ENCODE data around the gene ACSS2. TPM values are rescaled to one million over a fixed set of nuclear protein-coding genes. Genes with fewer than 3 reads are reported as not detected.

The ACSS2 gene
- total RNA-seq, 2 donors from 2014 or later = 258 to 394 TPM

DNA sequence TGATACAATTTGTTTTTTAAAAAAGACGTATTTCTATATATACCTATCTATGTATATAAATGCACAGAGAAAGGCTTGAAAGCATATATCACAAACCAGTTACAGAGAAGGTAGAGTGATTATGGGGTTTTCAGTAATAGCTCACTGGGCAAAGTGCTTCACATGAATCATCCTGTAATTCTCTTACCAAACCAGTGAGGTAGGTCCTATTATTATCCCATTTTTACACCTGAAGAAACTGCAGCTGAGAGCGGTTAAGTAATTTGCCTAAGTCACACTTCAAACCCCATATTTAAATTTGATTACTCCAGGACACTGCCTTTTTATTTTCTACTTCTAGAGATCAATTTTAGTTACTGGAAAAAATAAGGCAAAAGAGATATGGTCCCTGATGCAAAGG, 74.8 kb downstream of the ACSS2 start:
- Histone ChIP-seq H3K4me1 (no peaks in the 10 kb centered on the region), H3K9ac (ENCODE audit: low read depth in 2 of 2, low read length in 2 of 2) (no peak overlapping the region), H3K4me3 (no peak overlapping the region), H3K27ac (no peak overlapping the region), H3K36me3 (no peaks in the 10 kb centered on the region), H3K9me3 (no peaks in the 10 kb centered on the region), H3K27me3 (no peaks in the 10 kb centered on the region)
- no peak for DNase-seq
- TF ChIP-seq, protein P1, sequence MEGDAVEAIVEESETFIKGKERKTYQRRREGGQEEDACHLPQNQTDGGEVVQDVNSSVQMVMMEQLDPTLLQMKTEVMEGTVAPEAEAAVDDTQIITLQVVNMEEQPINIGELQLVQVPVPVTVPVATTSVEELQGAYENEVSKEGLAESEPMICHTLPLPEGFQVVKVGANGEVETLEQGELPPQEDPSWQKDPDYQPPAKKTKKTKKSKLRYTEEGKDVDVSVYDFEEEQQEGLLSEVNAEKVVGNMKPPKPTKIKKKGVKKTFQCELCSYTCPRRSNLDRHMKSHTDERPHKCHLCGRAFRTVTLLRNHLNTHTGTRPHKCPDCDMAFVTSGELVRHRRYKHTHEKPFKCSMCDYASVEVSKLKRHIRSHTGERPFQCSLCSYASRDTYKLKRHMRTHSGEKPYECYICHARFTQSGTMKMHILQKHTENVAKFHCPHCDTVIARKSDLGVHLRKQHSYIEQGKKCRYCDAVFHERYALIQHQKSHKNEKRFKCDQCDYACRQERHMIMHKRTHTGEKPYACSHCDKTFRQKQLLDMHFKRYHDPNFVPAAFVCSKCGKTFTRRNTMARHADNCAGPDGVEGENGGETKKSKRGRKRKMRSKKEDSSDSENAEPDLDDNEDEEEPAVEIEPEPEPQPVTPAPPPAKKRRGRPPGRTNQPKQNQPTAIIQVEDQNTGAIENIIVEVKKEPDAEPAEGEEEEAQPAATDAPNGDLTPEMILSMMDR (IDR thresholded peaks at IDR 0.05) = no peak
- intact Hi-C loops (cut with DNase I) = no loop called here

DNA sequence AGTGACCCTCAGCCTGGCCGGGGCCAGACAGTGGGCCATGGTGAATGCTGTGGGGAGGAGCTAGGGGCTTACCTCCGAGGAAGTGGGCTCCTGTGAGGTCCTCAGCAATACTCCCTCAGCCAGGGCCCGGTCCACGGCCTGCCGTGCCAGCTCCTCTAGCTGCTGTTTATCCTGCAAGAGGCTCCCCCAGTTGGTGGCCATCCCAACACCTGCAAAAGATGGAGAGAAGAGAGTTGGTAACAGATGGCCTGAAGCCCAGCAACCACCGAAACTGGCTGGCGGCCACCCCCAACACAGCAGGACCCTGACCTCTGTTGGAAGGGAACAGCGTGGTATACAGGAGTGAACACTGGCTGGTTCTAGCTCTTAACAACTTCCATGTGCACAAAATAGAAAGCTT, 75.2 kb downstream of the ACSS2 start:
- no peaks in the 10 kb centered on the region for H3K9me3 ChIP-seq
- peak overlapping the region in 1 of 2 donors; percentile 21 for H3K9ac ChIP-seq (ENCODE audit: low read depth in 2 of 2, low read length in 2 of 2)
- TF ChIP-seq, protein P1 (IDR thresholded peaks at IDR 0.05) = no peak
- H3K4me3 ChIP-seq = no peak overlapping the region
- H3K36me3 ChIP-seq = no peaks in the 10 kb centered on the region
- H3K4me1 ChIP-seq = no peaks in the 10 kb centered on the region
- no peak overlapping the region for H3K27ac ChIP-seq
- no peaks in the 10 kb centered on the region for H3K27me3 ChIP-seq
- intact Hi-C loops (cut with DNase I) = no loop called here
- no peak for DNase-seq

DNA sequence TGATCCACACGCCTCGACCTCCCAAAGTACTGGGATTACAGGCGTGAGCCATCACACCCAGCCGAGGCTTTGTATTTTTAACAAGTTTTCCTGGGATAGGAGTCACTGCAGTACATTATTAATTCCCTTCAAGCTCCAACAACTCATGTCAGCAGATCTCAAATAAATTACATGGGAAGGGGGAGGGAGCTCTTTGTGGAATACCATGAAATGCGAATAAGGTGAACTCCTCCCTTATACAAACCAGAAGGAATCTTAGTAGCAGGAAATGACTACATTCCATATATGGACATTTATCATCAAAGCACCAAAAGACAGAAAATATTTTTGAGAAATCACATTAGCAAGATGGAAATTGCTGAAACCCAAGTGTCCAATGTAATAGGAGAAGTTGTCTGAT, 76.3 kb downstream of the ACSS2 start:
- Histone ChIP-seq H3K27me3 (no peaks in the 10 kb centered on the region), H3K4me1 (no peaks in the 10 kb centered on the region), H3K27ac (no peak overlapping the region), H3K36me3 (no peaks in the 10 kb centered on the region), H3K4me3 (no peak overlapping the region), H3K9me3 (no peaks in the 10 kb centered on the region), H3K9ac (ENCODE audit: low read depth in 2 of 2, low read length in 2 of 2) (peak overlapping the region in 1 of 2 donors; percentile 21)
- TF ChIP-seq, protein P1 (IDR thresholded peaks at IDR 0.05) = no peak
- intact Hi-C loops (cut with DNase I) = no loop called here
- DNase-seq = no peak

DNA sequence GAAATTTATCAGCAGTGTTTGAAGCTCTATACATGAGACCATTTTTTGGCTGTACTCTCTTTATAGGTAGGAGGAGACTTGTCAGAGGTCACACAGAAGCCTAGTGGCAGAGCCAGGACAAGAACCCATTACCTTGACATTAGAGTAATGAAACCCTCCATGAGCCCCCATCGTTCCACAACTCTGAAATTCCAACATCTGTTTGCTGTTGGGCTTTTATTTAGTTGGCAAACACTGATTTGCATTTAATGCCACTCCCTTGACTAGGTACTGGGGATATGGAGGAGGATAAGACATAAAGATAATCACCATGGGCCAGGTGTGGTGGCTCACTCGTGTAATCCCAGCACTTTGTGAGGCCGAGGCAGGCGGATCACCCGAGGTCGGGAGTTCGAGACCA, 77.5 kb downstream of the ACSS2 start:
- TF ChIP-seq, protein P1 (IDR thresholded peaks at IDR 0.05) = no peak
- Histone ChIP-seq H3K9ac (ENCODE audit: low read depth in 2 of 2, low read length in 2 of 2) (no peak overlapping the region), H3K36me3 (no peaks in the 10 kb centered on the region), H3K27ac (no peak overlapping the region), H3K27me3 (no peaks in the 10 kb centered on the region), H3K9me3 (no peaks in the 10 kb centered on the region), H3K4me1 (no peaks in the 10 kb centered on the region), H3K4me3 (no peak overlapping the region)
- DNase-seq = no peak
- intact Hi-C loops (cut with DNase I) = no loop called here

DNA sequence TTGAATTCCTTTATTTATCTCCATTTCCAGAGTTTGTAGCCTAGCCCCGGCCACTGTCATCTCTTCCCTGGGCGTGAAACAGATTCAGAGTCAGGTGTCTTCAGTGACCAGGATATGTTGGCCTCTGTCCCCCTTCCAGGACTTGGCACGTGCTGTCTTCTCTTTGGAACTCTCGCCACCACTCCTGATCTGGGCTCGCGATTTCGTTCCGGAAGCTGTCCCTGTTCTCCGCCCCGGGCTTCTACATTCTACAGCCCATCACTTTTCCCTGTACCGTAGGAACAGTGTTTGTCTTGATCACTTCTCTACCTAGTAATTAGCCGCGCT, 78.5 kb downstream of the ACSS2 start:
- Histone ChIP-seq H3K9ac (ENCODE audit: low read depth in 2 of 2, low read length in 2 of 2) (peak overlapping the region; percentile 67 to 92), H3K27ac (peak overlapping the region; percentile 89), H3K4me1 (no peaks in the 10 kb centered on the region), H3K9me3 (no peaks in the 10 kb centered on the region), H3K27me3 (no peaks in the 10 kb centered on the region), H3K4me3 (peak overlapping the region; percentile 50), H3K36me3 (no peaks in the 10 kb centered on the region)
- peak; percentile 56 for DNase-seq
- TF ChIP-seq, protein P1 (IDR thresholded peaks at IDR 0.05) = no peak
- intact Hi-C loops (cut with DNase I) = no loop called here

Measured in colonic mucosa (tissue), 4 donors.